ENCODE data around the gene IL19. TPM values are rescaled to one million over a fixed set of nuclear protein-coding genes. Genes with fewer than 3 reads are reported as not detected.

Gene IL19
- total and polyA plus RNA-seq, 2 of the 13 experiments (the other 11 are each of a cell fraction or from before 2014, with no cell fraction given), result not detected

- TF ChIP-seq AKNA (CRISPR knock-in tag; IDR thresholded peaks at IDR 0.05; ENCODE audit: borderline replicate concordance) (no peak), ZNF580 (CRISPR knock-in tag; IDR thresholded peaks at IDR 0.05; ENCODE audit: borderline replicate concordance, low read depth) (no peak)
Measured at GRCh38 chr1:206833801-206834200, 63.2 kb downstream of the IL19 start (continued).

GRCh38 chr1:206834217-206834616 lies 63.6 kb downstream of the IL19 start:
- DNase-seq (ENCODE audit: low spot score), result no peak
- Histone ChIP-seq H2AFZ (ENCODE audit: low read length) (no peak overlapping the region), H3K36me3 (replicated peaks in 1 of 2; ENCODE audit: control insufficient read depth in 1 of 2, insufficient read depth in 2 of 2, low read length in 2 of 2) (no peaks in the 10 kb centered on the region), H3K9me3 (ENCODE audit: low read length) (no peaks in the 10 kb centered on the region), H3K27me3 (ENCODE audit: control insufficient read depth in 1 of 2, insufficient read depth in 2 of 2, low read length in 2 of 2) (peaks cover 0 to 27% of the 10 kb centered on the region in 2 experiments; a peak in 3 of 5 replicates), H3K4me2 (ENCODE audit: low read depth, low read length) (no peak overlapping the region), H3K9ac (ENCODE audit: insufficient read depth, low read depth, low read length) (no peak overlapping the region), H3K79me2 (ENCODE audit: insufficient read depth, low read length) (no peaks in the 10 kb centered on the region), H3K4me3 (replicated peaks in 1 of 3; ENCODE audit: insufficient read depth in 1 of 3, low read depth in 2 of 3, low read length in 3 of 3) (no peak overlapping the region), H3K27ac (ENCODE audit: extremely low read length, insufficient read depth, low read length) (no peak overlapping the region), H3K4me1 (ENCODE audit: insufficient read depth, low read length) (no peaks in the 10 kb centered on the region), H4K20me1 (ENCODE audit: insufficient read depth, low read length) (no peaks in the 10 kb centered on the region)
- intact Hi-C loops (cut with micrococcal nuclease; ENCODE audit: unreplicated experiment) (no loop called here), in situ Hi-C loops (cut with HindIII; ENCODE audit: extremely low pct_ligation_motif_present, low pct_unique_long_range_greater_than_20kb) (no loop called here)
- 16% methylated on average over 5 of the region's 6 CpGs for WGBS (ENCODE audit: low lambda C conversion rate)
- ChIA-PET CTCF (ENCODE audit: low intra/inter-chr PET ratio, low total read pairs) (no interaction called here), POLR2A (no interaction called here)
- FAIRE-seq, result no peak
- BruUV-seq (replicated peaks), result no TSS peak
- TF ChIP-seq ZNF770 (CRISPR knock-in tag; IDR thresholded peaks at IDR 0.05), result no peak
- no peak for TF ChIP-seq ZNF841 (CRISPR knock-in tag; IDR thresholded peaks at IDR 0.05; ENCODE audit: borderline replicate concordance)
- TF ChIP-seq ZNF704 (CRISPR knock-in tag; IDR thresholded peaks at IDR 0.05; ENCODE audit: borderline replicate concordance), result no peak
- no peak for TF ChIP-seq SALL2 (CRISPR knock-in tag; IDR thresholded peaks at IDR 0.05)
- ATAC-seq, result no peak
